GM23248 (cell line): ENCODE data around the gene SUPV3L1. TPM values are rescaled to one million over a fixed set of nuclear protein-coding genes. Genes with fewer than 3 reads are reported as not detected.

Source experiments
- DNase-seq: peaks from one replicate; pipeline ENCODE4 v3.0.0-alpha.2; 2015
- H2AFZ ChIP-seq: fragments of 200-600 bp; sonication (generic); 2 replicates; pipeline ENCODE4 v1.6.1; 2016; ENCODE audit warnings: antibody characterized with exemption
- H3F3A ChIP-seq: fragments of 200-600 bp; sonication (generic); 2 replicates; pipeline ENCODE4 v1.6.1; 2016; ENCODE audit warnings: mild to moderate bottlenecking, antibody characterized with exemption, mixed run types; ENCODE audit not compliant: insufficient read depth
- H3K27ac ChIP-seq: fragments of 200-600 bp; sonication (generic); 2 replicates; pipeline ENCODE4 v1.5.1; 2016; ENCODE audit warnings: mild to moderate bottlenecking
- H3K27me3 ChIP-seq: fragments of 200-600 bp; sonication (generic); replicated peaks from 2 replicates; pipeline ENCODE4 v1.6.1; 2016; ENCODE audit warnings: mild to moderate bottlenecking; ENCODE audit not compliant: insufficient read depth
- H3K36me3 ChIP-seq: fragments of 200-600 bp; sonication (generic); 2 replicates; pipeline ENCODE4 v1.6.1; 2016; ENCODE audit warnings: low read depth, mild to moderate bottlenecking
- H3K4me1 ChIP-seq: fragments of 200-600 bp; sonication (generic); 2 replicates; pipeline ENCODE4 v1.6.1; 2016; ENCODE audit warnings: mild to moderate bottlenecking; ENCODE audit not compliant: insufficient read depth
- H3K4me2 ChIP-seq: fragments of 200-600 bp; sonication (generic); one replicate; pipeline ENCODE4 v1.6.1; 2016; ENCODE audit warnings: mild to moderate bottlenecking; ENCODE audit not compliant: unreplicated experiment
- H3K4me3 ChIP-seq: fragments of 200-600 bp; sonication (generic); 2 replicates; pipeline ENCODE4 v1.5.1; 2016; ENCODE audit warnings: mild to moderate bottlenecking
- H3K79me2 ChIP-seq: fragments of 200-600 bp; sonication (generic); 2 replicates; pipeline ENCODE4 v1.6.1; 2016; ENCODE audit warnings: mild to moderate bottlenecking; ENCODE audit not compliant: insufficient read depth
- H3K9ac ChIP-seq: fragments of 200-600 bp; sonication (generic); 2 replicates; pipeline ENCODE4 v1.6.1; 2016; ENCODE audit warnings: mild to moderate bottlenecking
- H3K9me2 ChIP-seq: fragments of 200-600 bp; sonication (generic); 2 replicates; pipeline ENCODE4 v1.6.1; 2016; ENCODE audit warnings: mixed run types, mild to moderate bottlenecking, moderate library complexity; ENCODE audit not compliant: insufficient read depth
- H3K9me3 ChIP-seq: fragments of 200-600 bp; sonication (generic); one replicate; pipeline ENCODE4 v1.6.1; 2017; ENCODE audit warnings: low read depth
- H4K20me1 ChIP-seq: fragments of 200-600 bp; sonication (generic); 2 replicates; pipeline ENCODE4 v1.6.0; 2016; ENCODE audit not compliant: insufficient read depth
- EZH2 ChIP-seq: fragments of 200-600 bp; sonication (generic); IDR thresholded peaks from 2 replicates; pipeline ENCODE4 v1.6.1; 2018; ENCODE audit warnings: antibody characterized with exemption, mild to moderate bottlenecking; ENCODE audit not compliant: insufficient read depth, poor library complexity, severe bottlenecking
- EZH2phosphoT487 ChIP-seq: fragments of 200-600 bp; sonication (generic); IDR thresholded peaks from 2 replicates; pipeline ENCODE4 v1.6.1; 2018; ENCODE audit warnings: antibody characterized with exemption, moderate library complexity, mild to moderate bottlenecking, low read depth; ENCODE audit not compliant: insufficient read depth
- WGBS, 2 experiments: methylation state at CpG; one replicate each; pipeline ENCODE4 v1.1.6; 2015 to 2017; ENCODE audit warnings: low lambda C conversion rate in 2 of 2, low coverage in 1 of 2; ENCODE audit errors: missing lambda C conversion rate in 2 of 2; 5-methylcytosine and 5-hydroxymethylcytosine counted together
- in situ Hi-C: fragments of 300-500 bp; cut with MboI; formaldehyde crosslinking; loops from 2 replicates; pipeline ENCODE4 v1.15.0; 2020
- polyA plus RNA-seq: library from polyadenylated mRNA; unstranded; fragments of >200 nt; fragmentation: Nextera tagmentation; extraction: Ambion mirVana; gene quantifications from 2 replicates; pipeline ENCODE4 v1.2.1, GENCODE V29; 2016
- total RNA-seq: library from RNA; depleted of rRNA; stranded (reverse); fragments of >200 nt; shearing (Covaris generic); gene quantifications from 2 replicates; pipeline ENCODE4 v1.2.3, GENCODE V29; 2014

The SUPV3L1 gene
- total and polyA plus RNA-seq, 2 experiments from 2014 or later, result 28.1 to 29.9 TPM

DNA sequence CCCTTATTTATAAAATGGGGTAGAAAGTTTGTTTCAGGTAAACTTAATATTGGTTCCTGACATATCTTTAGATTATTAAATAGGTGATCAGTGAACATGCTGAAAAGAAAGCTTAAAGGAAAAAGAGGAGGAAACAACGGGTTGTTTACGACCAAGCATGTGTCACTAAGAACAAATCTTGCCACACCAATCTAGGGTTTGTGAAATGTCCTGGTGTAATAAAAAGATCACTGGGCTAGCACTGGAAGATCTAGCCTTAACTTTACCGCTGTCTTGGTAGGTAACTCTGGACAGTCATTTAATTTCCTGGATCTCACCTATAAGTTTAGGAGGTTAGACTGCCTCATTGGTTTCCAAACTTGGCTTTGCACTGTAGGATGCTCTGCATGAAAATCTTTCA is 37.1 kb upstream of the SUPV3L1 start:
- no peaks in the 10 kb centered on the region; the same call in 1 of the 2 replicates for H4K20me1 ChIP-seq
- no peak overlapping the region for H2AFZ ChIP-seq
- 77 to 84% methylated on average over 3 of the region's 3 CpGs for WGBS, 2 experiments
- H3K9ac ChIP-seq, result no peak overlapping the region
- no peaks in the 10 kb centered on the region for H3K36me3 ChIP-seq
- H3K4me3 ChIP-seq, result no peak overlapping the region
- no peak for DNase-seq
- H3K27ac ChIP-seq, result no peak overlapping the region
- H3K27me3 ChIP-seq, result no peaks in the 10 kb centered on the region
- in situ Hi-C loops, result no loop called here
- TF ChIP-seq EZH2phosphoT487, result no peak
- no peak for TF ChIP-seq EZH2
- H3K4me1 ChIP-seq, result 0 out of 2 replicates have a peak, but pooled peaks cover 5% of the 10 kb centered on the region
- peaks cover 100% of the 10 kb centered on the region for H3K79me2 ChIP-seq
- H3K9me2 ChIP-seq, result no peaks in the 10 kb centered on the region
- no peaks in the 10 kb centered on the region for H3F3A ChIP-seq
- no peak overlapping the region for H3K4me2 ChIP-seq
- H3K9me3 ChIP-seq, result no peaks in the 10 kb centered on the region

DNA sequence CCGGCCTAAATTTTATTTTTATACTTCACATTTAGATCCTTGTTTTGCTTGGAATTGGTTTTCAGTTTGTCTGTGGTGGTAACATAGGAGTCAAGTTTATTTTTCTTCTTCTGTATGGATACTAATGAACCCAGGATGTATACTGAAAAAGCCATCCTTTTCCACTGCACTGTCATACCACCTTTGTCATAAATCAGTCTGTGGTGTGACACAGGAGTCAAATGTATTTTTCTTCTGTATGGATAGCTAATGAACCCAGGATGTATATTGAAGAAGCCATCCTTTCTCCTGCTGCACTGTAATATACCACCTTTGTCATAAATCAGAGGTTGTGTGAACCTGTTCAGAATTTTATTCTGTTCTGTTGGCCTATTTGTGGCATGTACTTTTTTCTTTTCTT is 34.7 kb upstream of the SUPV3L1 start:
- in situ Hi-C loops, result no loop called here
- H3K27ac ChIP-seq, result no peak overlapping the region
- H3K36me3 ChIP-seq, result no peaks in the 10 kb centered on the region
- WGBS, 2 experiments, result 94 to 100% methylated on average over 1 of the region's 1 CpG
- TF ChIP-seq EZH2phosphoT487 (no peak), EZH2 (no peak)
- no peaks in the 10 kb centered on the region for H3K27me3 ChIP-seq
- H3K4me1 ChIP-seq, result 0 out of 2 replicates have a peak, but pooled peaks cover 5% of the 10 kb centered on the region
- no peaks in the 10 kb centered on the region; the same call in 1 of the 2 replicates for H4K20me1 ChIP-seq
- no peak for DNase-seq
- no peak overlapping the region for H3K4me3 ChIP-seq
- H3F3A ChIP-seq, result no peaks in the 10 kb centered on the region
- no peak overlapping the region for H2AFZ ChIP-seq
- H3K9me3 ChIP-seq, result no peaks in the 10 kb centered on the region
- no peak overlapping the region for H3K4me2 ChIP-seq
- H3K9ac ChIP-seq, result no peak overlapping the region
- H3K79me2 ChIP-seq, result peaks cover 100% of the 10 kb centered on the region
- H3K9me2 ChIP-seq, result no peaks in the 10 kb centered on the region

DNA sequence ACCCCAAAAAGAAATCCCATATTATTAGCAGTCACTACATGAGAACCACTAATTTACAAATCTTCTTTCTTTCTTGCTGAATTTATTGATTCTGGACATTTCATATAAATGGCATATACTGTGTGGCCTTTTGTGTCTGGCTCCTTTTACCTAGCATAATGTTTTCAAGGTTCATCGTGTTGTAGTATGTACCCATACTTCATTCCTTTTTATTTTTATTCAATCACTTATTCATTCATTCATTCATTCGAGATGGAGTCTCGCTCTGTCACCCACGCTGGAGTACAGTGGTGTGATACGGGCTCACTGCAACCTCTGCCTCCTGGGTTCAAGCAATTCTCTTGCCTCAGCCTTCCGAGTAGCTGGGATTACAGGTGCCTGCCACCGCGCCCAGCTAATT is 34.2 kb upstream of the SUPV3L1 start:
- TF ChIP-seq EZH2 (no peak), EZH2phosphoT487 (no peak)
- 97 to 100% methylated on average over 8 of the region's 8 CpGs for WGBS, 2 experiments
- H2AFZ ChIP-seq, result no peak overlapping the region
- no peak overlapping the region for H3K27ac ChIP-seq
- H3K4me1 ChIP-seq, result 0 out of 2 replicates have a peak, but pooled peaks cover 5% of the 10 kb centered on the region
- no peaks in the 10 kb centered on the region for H3K9me3 ChIP-seq
- H3K79me2 ChIP-seq, result peaks cover 100% of the 10 kb centered on the region
- DNase-seq, result no peak
- in situ Hi-C loops, result no loop called here
- H3F3A ChIP-seq, result no peaks in the 10 kb centered on the region
- no peaks in the 10 kb centered on the region; the same call in 1 of the 2 replicates for H4K20me1 ChIP-seq
- H3K4me3 ChIP-seq, result no peak overlapping the region
- H3K36me3 ChIP-seq, result no peaks in the 10 kb centered on the region
- H3K9ac ChIP-seq, result no peak overlapping the region
- H3K9me2 ChIP-seq, result no peaks in the 10 kb centered on the region
- no peaks in the 10 kb centered on the region for H3K27me3 ChIP-seq
- H3K4me2 ChIP-seq, result no peak overlapping the region

DNA sequence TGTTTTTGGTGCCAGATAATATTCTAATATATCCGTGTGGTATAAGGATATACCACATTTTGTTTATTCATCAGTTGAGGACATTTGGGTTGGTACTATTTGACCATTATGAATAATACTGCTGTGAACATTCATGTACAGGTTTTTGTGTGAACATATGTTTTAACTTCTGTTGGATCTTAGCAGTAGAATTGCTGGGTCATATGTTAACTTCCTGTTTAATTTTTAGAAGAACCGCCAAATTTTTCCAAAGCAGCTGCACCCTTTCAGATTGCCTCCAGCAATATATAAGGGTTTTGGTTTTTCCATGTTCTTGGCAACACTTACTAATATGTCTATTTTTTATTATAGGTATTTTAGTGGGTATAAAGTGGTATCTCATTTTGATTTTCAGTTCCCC is 33.3 kb upstream of the SUPV3L1 start:
- in situ Hi-C loops, result no loop called here

DNA sequence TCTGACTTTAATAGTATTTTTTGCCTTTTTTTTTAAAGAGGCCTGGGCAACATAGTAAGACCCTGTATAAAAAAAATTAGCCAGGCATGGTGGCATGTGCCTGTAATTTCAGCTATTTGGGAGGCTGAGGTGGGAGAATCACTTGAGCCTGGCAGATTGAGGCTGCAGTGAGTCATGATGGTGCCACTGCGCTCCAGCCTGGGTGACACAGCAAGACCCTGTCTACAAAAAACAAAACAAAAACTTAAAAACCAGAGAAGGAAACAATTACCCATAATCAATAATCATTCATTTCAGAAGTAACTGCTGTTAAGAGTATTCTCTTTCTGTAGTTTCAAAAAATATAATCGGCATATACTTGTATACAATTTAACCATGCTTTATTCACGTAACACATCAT is 28.1 kb upstream of the SUPV3L1 start:
- WGBS, 2 experiments, result 93 to 97% methylated on average over 3 of the region's 3 CpGs
- peaks cover 4% of the 10 kb centered on the region for H4K20me1 ChIP-seq
- no peak overlapping the region for H3K9ac ChIP-seq
- in situ Hi-C loops, result no loop called here
- peaks cover 98% of the 10 kb centered on the region for H3K79me2 ChIP-seq
- TF ChIP-seq EZH2, result no peak
- H3K4me2 ChIP-seq, result no peak overlapping the region
- peaks cover 10% of the 10 kb centered on the region; the same call in 1 of the 2 replicates for H3K36me3 ChIP-seq
- no peak overlapping the region for H2AFZ ChIP-seq
- H3F3A ChIP-seq, result no peaks in the 10 kb centered on the region
- no peak for DNase-seq
- H3K9me2 ChIP-seq, result no peaks in the 10 kb centered on the region
- no peaks in the 10 kb centered on the region for H3K9me3 ChIP-seq
- H3K27me3 ChIP-seq, result no peaks in the 10 kb centered on the region
- H3K27ac ChIP-seq, result no peak overlapping the region
- H3K4me3 ChIP-seq, result no peak overlapping the region
- H3K4me1 ChIP-seq, result no peaks in the 10 kb centered on the region

More for the DNA sequence above, 33.3 kb upstream of the SUPV3L1 start:
- Histone ChIP-seq H3K4me3 (no peak overlapping the region), H3K9ac (no peak overlapping the region), H3K9me2 (no peaks in the 10 kb centered on the region), H3K9me3 (no peaks in the 10 kb centered on the region), H3F3A (no peaks in the 10 kb centered on the region), H3K4me2 (no peak overlapping the region), H3K27ac (no peak overlapping the region), H3K27me3 (no peaks in the 10 kb centered on the region), H4K20me1 (no peaks in the 10 kb centered on the region; the same call in 1 of the 2 replicates), H3K36me3 (no peaks in the 10 kb centered on the region), H3K4me1 (0 out of 2 replicates have a peak, but pooled peaks cover 5% of the 10 kb centered on the region), H3K79me2 (peaks cover 100% of the 10 kb centered on the region), H2AFZ (no peak overlapping the region)
- TF ChIP-seq EZH2, result no peak
- no peak for DNase-seq
- WGBS, 2 experiments, result 70 to 78% methylated on average over 2 of the region's 2 CpGs
